H9 (cell line): ENCODE results near the gene OSBPL9. TPM values are rescaled to one million over a fixed set of nuclear protein-coding genes. Genes with fewer than 3 reads are reported as not detected.

Experiments
- DNase-seq: peaks from one replicate; pipeline ENCODE4 v3.0.0-alpha.2; 2017
- H2AFZ ChIP-seq: one replicate; pipeline ENCODE4 v1.6.1; 2013; ENCODE audit warnings: mild to moderate bottlenecking, low read length, control low read depth, moderate library complexity
- H2AK5ac ChIP-seq: 2 replicates; pipeline ENCODE4 v1.6.1; 2013; ENCODE audit warnings: low read length, control low read depth, mixed read lengths; ENCODE audit not compliant: insufficient read length
- H2BK120ac ChIP-seq: one replicate; pipeline ENCODE4 v1.6.1; 2013; ENCODE audit warnings: low read depth, mild to moderate bottlenecking, low read length, control low read depth, inconsistent platforms; ENCODE audit not compliant: poor library complexity, severe bottlenecking
- H2BK12ac ChIP-seq: 2 replicates; pipeline ENCODE4 v1.6.1; 2013; ENCODE audit warnings: low read length, control low read depth, mixed read lengths, low read depth; ENCODE audit not compliant: insufficient read length
- H2BK15ac ChIP-seq: 2 replicates; pipeline ENCODE4 v1.6.1; 2013; ENCODE audit warnings: low read depth, low read length, control low read depth
- H2BK20ac ChIP-seq: one replicate; pipeline ENCODE4 v1.6.1; 2013; ENCODE audit warnings: low read depth, mild to moderate bottlenecking, low read length, control low read depth, inconsistent platforms; ENCODE audit not compliant: poor library complexity, severe bottlenecking
- H2BK5ac ChIP-seq: 2 replicates; pipeline ENCODE4 v1.6.1; 2013; ENCODE audit warnings: low read length, control low read depth, mixed read lengths; ENCODE audit not compliant: insufficient read length
- H3K14ac ChIP-seq: 2 replicates; pipeline ENCODE4 v1.6.1; 2013; ENCODE audit warnings: low read length, control low read depth; ENCODE audit not compliant: insufficient read depth
- H3K18ac ChIP-seq: 2 replicates; pipeline ENCODE4 v1.6.1; 2013; ENCODE audit warnings: low read depth, mild to moderate bottlenecking, mixed read lengths, low read length, control low read depth; ENCODE audit not compliant: insufficient read length
- H3K23ac ChIP-seq: 2 replicates; pipeline ENCODE4 v1.6.1; 2013; ENCODE audit warnings: low read length, control low read depth, mixed read lengths, low read depth; ENCODE audit not compliant: insufficient read length
- H3K23me2 ChIP-seq: 2 replicates; pipeline ENCODE4 v1.6.1; 2013; ENCODE audit warnings: low read depth, mild to moderate bottlenecking, mixed read lengths, low read length, control low read depth; ENCODE audit not compliant: insufficient read length, poor library complexity, severe bottlenecking
- H3K27ac ChIP-seq: 2 replicates; pipeline ENCODE4 v1.5.1; 2013; ENCODE audit warnings: low read length, control low read depth, mixed read lengths, low read depth; ENCODE audit not compliant: insufficient read length
- H3K27me3 ChIP-seq: 2 replicates; pipeline ENCODE4 v1.6.1; 2013; ENCODE audit warnings: low read length, control low read depth, inconsistent platforms; ENCODE audit not compliant: insufficient read depth
- H3K4ac ChIP-seq: 2 replicates; pipeline ENCODE4 v1.6.1; 2013; ENCODE audit warnings: low read depth, mild to moderate bottlenecking, control low read depth, inconsistent platforms, low read length, moderate library complexity
- H3K4me1 ChIP-seq: 2 replicates; pipeline ENCODE4 v1.6.1; 2013; ENCODE audit warnings: low read length, control low read depth, inconsistent platforms; ENCODE audit not compliant: insufficient read depth
- H3K4me2 ChIP-seq: 2 replicates; pipeline ENCODE4 v1.6.1; 2013; ENCODE audit warnings: low read length, control low read depth, mixed read lengths; ENCODE audit not compliant: insufficient read length, insufficient read depth
- H3K56ac ChIP-seq: 2 replicates; pipeline ENCODE4 v1.6.1; 2013; ENCODE audit warnings: low read depth, mild to moderate bottlenecking, mixed read lengths, low read length, control low read depth; ENCODE audit not compliant: insufficient read length
- H3K79me1 ChIP-seq: 2 replicates; pipeline ENCODE4 v1.6.1; 2013; ENCODE audit warnings: low read depth, mild to moderate bottlenecking, moderate library complexity, low read length, control low read depth, inconsistent platforms; ENCODE audit not compliant: insufficient read depth, poor library complexity, severe bottlenecking
- H3K79me2 ChIP-seq: 2 replicates; pipeline ENCODE4 v1.6.1; 2013; ENCODE audit warnings: low read length, control low read depth, inconsistent platforms; ENCODE audit not compliant: insufficient read depth
- H3K9ac ChIP-seq: 2 replicates; pipeline ENCODE4 v1.6.1; 2013; ENCODE audit warnings: low read length, control low read depth, mixed read lengths; ENCODE audit not compliant: insufficient read length; ENCODE audit errors: extremely low read depth
- H3K9me3 ChIP-seq: one replicate; pipeline ENCODE4 v1.6.1; 2013; ENCODE audit warnings: low read depth, low read length, inconsistent platforms; ENCODE audit not compliant: control insufficient read depth
- H3T11ph ChIP-seq: one replicate; pipeline ENCODE4 v1.6.1; 2013; ENCODE audit warnings: mild to moderate bottlenecking, low read length, control low read depth, inconsistent platforms
- H4K20me1 ChIP-seq: one replicate; pipeline ENCODE4 v1.6.1; 2013; ENCODE audit not compliant: control insufficient read depth, insufficient read length, insufficient read depth
- H4K5ac ChIP-seq: 2 replicates; pipeline ENCODE4 v1.6.1; 2013; ENCODE audit warnings: low read depth, mild to moderate bottlenecking, mixed read lengths, low read length, control low read depth; ENCODE audit not compliant: insufficient read length
- H4K8ac ChIP-seq: replicated peaks from 2 replicates; pipeline ENCODE4 v1.6.1; 2013; ENCODE audit warnings: low read length, control low read depth, mixed read lengths, low read depth; ENCODE audit not compliant: insufficient read length
- H4K91ac ChIP-seq: 2 replicates; pipeline ENCODE4 v1.6.1; 2013; ENCODE audit warnings: low read depth, mild to moderate bottlenecking, moderate library complexity, mixed read lengths, low read length, control low read depth; ENCODE audit not compliant: insufficient read length
- H3K27ac Mint-ChIP-seq, 3 experiments: 2 replicates in 2 of 3; 3 replicates in 1 of 3; pipeline ENCODE4 v1.8.0; 2020 to 2021; ENCODE audit warnings: mixed read lengths in 3 of 3, mild to moderate bottlenecking in 1 of 3, moderate library complexity in 1 of 3
- H3K27me3 Mint-ChIP-seq: 2 replicates; pipeline ENCODE4 v1.8.0; 2021; ENCODE audit warnings: low read depth, mild to moderate bottlenecking, moderate library complexity, mixed read lengths
- H3K36me3 Mint-ChIP-seq, 3 experiments: 2 replicates in 2 of 3; 3 replicates in 1 of 3; pipeline ENCODE4 v1.8.0; 2020 to 2021; ENCODE audit warnings: low read depth in 3 of 3, mixed read lengths in 3 of 3; ENCODE audit not compliant: insufficient read depth in 1 of 3
- H3K4me1 Mint-ChIP-seq, 2 experiments: 2 replicates each; pipeline ENCODE4 v1.8.0; 2020; ENCODE audit warnings: mixed read lengths in 2 of 2
- H3K4me3 Mint-ChIP-seq, 2 experiments: 2 replicates in 1 of 2; 3 replicates in 1 of 2; pipeline ENCODE4 v1.8.0; 2020 to 2021; ENCODE audit warnings: mild to moderate bottlenecking in 2 of 2, mixed read lengths in 2 of 2, moderate library complexity in 1 of 2
- H3K9me3 Mint-ChIP-seq, 2 experiments: 2 replicates in 1 of 2; 3 replicates in 1 of 2; pipeline ENCODE4 v1.8.0; 2020; ENCODE audit warnings: mild to moderate bottlenecking in 2 of 2, mixed read lengths in 2 of 2, moderate library complexity in 1 of 2
- WGBS: extraction: QIAGEN DNeasy Blood & Tissue Kit; methylation state at CpG from one replicate; pipeline ENCODE4 v1.1.7; 2013; ENCODE audit warnings: missing lambda C conversion rate, low lambda C conversion rate, mixed read lengths; ENCODE audit not compliant: insufficient read length; ENCODE audit errors: extremely low coverage; 5-methylcytosine and 5-hydroxymethylcytosine counted together
- total RNA-seq: library from RNA; stranded (reverse); gene quantifications from 2 replicates; pipeline ENCODE4 v1.2.1, GENCODE V29; 2021
- TF ChIP-seq, protein P1 (sequence below): fragments of 200-600 bp; sonication (generic); conservative IDR thresholded peaks from 3 replicates; pipeline ENCODE4 v1.8.0; 2021; ENCODE audit warnings: antibody characterized with exemption, mild to moderate bottlenecking

OSBPL9 gene
- total RNA-seq, 1 experiment from 2014 or later: 76.7 TPM

DNA sequence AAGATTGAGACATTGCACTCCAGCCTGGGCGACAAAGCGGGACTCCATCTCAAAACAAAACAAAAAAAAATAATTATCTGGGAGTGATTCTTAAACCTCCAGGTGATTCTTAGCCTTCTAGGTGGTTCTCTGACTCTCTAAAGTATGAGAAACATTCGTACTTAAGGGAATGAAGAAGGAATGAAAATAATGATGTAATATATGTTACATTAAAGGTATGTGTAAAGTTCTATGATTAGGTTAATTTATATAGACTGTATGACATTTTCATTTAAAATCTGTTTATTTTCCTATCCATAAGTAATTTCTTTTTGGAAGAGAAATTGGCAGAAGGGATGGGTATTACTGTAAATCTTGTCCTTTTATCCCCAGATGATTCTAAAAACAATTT is 34.7 kb downstream of the OSBPL9 start:
- no peak overlapping the region for H3K14ac ChIP-seq
- H3T11ph ChIP-seq: no peak overlapping the region
- no peak overlapping the region for H3K4ac ChIP-seq
- H3K23ac ChIP-seq: no peak overlapping the region
- H3K4me3 Mint-ChIP-seq: no peak overlapping the region
- H3K4me1 ChIP-seq: no peaks in the 10 kb centered on the region
- no peak overlapping the region for H2BK12ac ChIP-seq
- no peaks in the 10 kb centered on the region for H3K79me2 ChIP-seq
- peaks cover 19 to 21% of the 10 kb centered on the region in 2 experiments for H3K4me1 Mint-ChIP-seq
- H4K5ac ChIP-seq: no peak overlapping the region
- no peak overlapping the region for H4K91ac ChIP-seq
- H2BK15ac ChIP-seq: no peak overlapping the region
- H2BK20ac ChIP-seq: no peak overlapping the region
- H2AFZ ChIP-seq: no peak overlapping the region
- no peaks in the 10 kb centered on the region for H3K27me3 Mint-ChIP-seq
- DNase-seq: no peak
- H3K56ac ChIP-seq: no peak overlapping the region
- WGBS: no CpG with 5 or more reads among the region's 3 CpGs
- no peak overlapping the region for H3K27ac ChIP-seq
- no peak overlapping the region for H3K9ac ChIP-seq
- H3K9me3 ChIP-seq: no peaks in the 10 kb centered on the region
- no peak overlapping the region for H3K4me2 ChIP-seq
- no peaks in the 10 kb centered on the region for H4K20me1 ChIP-seq
- no peaks in the 10 kb centered on the region; a peak in 1 of 5 replicates for H3K9me3 Mint-ChIP-seq
- H3K18ac ChIP-seq: no peak overlapping the region
- H3K79me1 ChIP-seq: no peaks in the 10 kb centered on the region
- H2AK5ac ChIP-seq: no peak overlapping the region
- no peak overlapping the region for H2BK120ac ChIP-seq
- TF ChIP-seq, protein P1, sequence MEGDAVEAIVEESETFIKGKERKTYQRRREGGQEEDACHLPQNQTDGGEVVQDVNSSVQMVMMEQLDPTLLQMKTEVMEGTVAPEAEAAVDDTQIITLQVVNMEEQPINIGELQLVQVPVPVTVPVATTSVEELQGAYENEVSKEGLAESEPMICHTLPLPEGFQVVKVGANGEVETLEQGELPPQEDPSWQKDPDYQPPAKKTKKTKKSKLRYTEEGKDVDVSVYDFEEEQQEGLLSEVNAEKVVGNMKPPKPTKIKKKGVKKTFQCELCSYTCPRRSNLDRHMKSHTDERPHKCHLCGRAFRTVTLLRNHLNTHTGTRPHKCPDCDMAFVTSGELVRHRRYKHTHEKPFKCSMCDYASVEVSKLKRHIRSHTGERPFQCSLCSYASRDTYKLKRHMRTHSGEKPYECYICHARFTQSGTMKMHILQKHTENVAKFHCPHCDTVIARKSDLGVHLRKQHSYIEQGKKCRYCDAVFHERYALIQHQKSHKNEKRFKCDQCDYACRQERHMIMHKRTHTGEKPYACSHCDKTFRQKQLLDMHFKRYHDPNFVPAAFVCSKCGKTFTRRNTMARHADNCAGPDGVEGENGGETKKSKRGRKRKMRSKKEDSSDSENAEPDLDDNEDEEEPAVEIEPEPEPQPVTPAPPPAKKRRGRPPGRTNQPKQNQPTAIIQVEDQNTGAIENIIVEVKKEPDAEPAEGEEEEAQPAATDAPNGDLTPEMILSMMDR: no peak
- no peaks in the 10 kb centered on the region for H3K27me3 ChIP-seq
- no peak overlapping the region for H4K8ac ChIP-seq
- H2BK5ac ChIP-seq: no peak overlapping the region
- H3K36me3 Mint-ChIP-seq: no peaks in the 10 kb centered on the region
- H3K27ac Mint-ChIP-seq: no peak overlapping the region
- H3K23me2 ChIP-seq: no peaks in the 10 kb centered on the region
